NB4 (cell line): ENCODE results near the gene TCL1A.

ENCODE experiments used
- TF ChIP-seq, protein P1 (sequence below): IDR thresholded peaks from 2 replicates; pipeline ENCODE4 v1.6.1; 2011; ENCODE audit warnings: low read depth, low read length
- TF ChIP-seq, protein P2 (sequence below): IDR thresholded peaks from one replicate; pipeline ENCODE4 v1.5.1; 2012; ENCODE audit warnings: low read depth, low read length

DNA sequence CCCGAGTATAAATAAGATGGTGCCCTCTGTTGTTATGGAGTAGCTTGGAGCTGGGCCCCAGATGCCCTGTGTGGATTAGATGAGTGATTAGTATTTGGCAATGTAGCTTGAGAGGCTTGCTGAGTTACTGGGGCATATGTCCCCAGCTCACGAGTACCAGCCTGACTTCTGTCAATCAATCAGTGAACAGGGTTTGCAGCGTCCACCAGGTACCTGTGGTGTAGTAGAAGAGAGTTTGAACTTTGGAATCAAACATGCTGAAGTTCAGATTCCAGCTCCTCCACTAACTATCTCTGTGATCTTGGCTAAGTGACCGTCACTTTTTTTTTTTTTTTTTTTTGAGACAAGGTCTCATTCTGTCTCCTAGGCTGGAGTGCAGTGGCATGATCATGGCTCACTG, 39.3 kb downstream of the TCL1A start:
- TF ChIP-seq, protein P1, sequence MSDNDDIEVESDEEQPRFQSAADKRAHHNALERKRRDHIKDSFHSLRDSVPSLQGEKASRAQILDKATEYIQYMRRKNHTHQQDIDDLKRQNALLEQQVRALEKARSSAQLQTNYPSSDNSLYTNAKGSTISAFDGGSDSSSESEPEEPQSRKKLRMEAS: no peak
- TF ChIP-seq, protein P2, sequence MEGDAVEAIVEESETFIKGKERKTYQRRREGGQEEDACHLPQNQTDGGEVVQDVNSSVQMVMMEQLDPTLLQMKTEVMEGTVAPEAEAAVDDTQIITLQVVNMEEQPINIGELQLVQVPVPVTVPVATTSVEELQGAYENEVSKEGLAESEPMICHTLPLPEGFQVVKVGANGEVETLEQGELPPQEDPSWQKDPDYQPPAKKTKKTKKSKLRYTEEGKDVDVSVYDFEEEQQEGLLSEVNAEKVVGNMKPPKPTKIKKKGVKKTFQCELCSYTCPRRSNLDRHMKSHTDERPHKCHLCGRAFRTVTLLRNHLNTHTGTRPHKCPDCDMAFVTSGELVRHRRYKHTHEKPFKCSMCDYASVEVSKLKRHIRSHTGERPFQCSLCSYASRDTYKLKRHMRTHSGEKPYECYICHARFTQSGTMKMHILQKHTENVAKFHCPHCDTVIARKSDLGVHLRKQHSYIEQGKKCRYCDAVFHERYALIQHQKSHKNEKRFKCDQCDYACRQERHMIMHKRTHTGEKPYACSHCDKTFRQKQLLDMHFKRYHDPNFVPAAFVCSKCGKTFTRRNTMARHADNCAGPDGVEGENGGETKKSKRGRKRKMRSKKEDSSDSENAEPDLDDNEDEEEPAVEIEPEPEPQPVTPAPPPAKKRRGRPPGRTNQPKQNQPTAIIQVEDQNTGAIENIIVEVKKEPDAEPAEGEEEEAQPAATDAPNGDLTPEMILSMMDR: no peak
